ENCODE data around the gene FCHO2.

- TF ChIP-seq, protein P1, sequence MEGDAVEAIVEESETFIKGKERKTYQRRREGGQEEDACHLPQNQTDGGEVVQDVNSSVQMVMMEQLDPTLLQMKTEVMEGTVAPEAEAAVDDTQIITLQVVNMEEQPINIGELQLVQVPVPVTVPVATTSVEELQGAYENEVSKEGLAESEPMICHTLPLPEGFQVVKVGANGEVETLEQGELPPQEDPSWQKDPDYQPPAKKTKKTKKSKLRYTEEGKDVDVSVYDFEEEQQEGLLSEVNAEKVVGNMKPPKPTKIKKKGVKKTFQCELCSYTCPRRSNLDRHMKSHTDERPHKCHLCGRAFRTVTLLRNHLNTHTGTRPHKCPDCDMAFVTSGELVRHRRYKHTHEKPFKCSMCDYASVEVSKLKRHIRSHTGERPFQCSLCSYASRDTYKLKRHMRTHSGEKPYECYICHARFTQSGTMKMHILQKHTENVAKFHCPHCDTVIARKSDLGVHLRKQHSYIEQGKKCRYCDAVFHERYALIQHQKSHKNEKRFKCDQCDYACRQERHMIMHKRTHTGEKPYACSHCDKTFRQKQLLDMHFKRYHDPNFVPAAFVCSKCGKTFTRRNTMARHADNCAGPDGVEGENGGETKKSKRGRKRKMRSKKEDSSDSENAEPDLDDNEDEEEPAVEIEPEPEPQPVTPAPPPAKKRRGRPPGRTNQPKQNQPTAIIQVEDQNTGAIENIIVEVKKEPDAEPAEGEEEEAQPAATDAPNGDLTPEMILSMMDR (IDR thresholded peaks at IDR 0.05), result no peak
- TF ChIP-seq POLR2A (IDR thresholded peaks at IDR 0.05), result no peak
These were observed 83.2 kb downstream of the FCHO2 start for GRCh38 chr5:73039082-73039481.

All from body of pancreas (tissue), 4 donors.